Hematopoietic multipotent progenitor cell treated with erythropoietin and hydrocortisone succinate and interleukin-3 and kit ligand, for 4 days (in vitro differentiated cells): ENCODE measurements around the gene ZXDC.

Source experiments
- DNase-seq: peaks from one replicate; pipeline ENCODE4 v3.0.0-alpha.2; 2015

Gene ZXDC

GRCh38 chr3:126511291-126511690 is 35.6 kb upstream of the ZXDC start:
- no peak for DNase-seq

- no peak for DNase-seq
These were observed 34.7 kb upstream of the ZXDC start for GRCh38 chr3:126510308-126510910.

GRCh38 chr3:126509597-126510307 is 34.1 kb upstream of the ZXDC start:
- peak; percentile 31 for DNase-seq

GRCh38 chr3:126508564-126508964 is 32.9 kb upstream of the ZXDC start:
- DNase-seq: no peak

- DNase-seq: no peak
These were observed 32.2 kb upstream of the ZXDC start for GRCh38 chr3:126507886-126508285.

- DNase-seq: no peak
These were observed 28.0 kb upstream of the ZXDC start for GRCh38 chr3:126503701-126504100.

GRCh38 chr3:126502656-126503055 is 27.0 kb upstream of the ZXDC start:
- no peak for DNase-seq

GRCh38 chr3:126501736-126502135 is 26.0 kb upstream of the ZXDC start:
- no peak for DNase-seq

- DNase-seq: no peak
These were observed 25.4 kb upstream of the ZXDC start for GRCh38 chr3:126501054-126501453.

GRCh38 chr3:126500016-126500415 is 24.3 kb upstream of the ZXDC start:
- no peak for DNase-seq

GRCh38 chr3:126499401-126499800 is 23.7 kb upstream of the ZXDC start:
- no peak for DNase-seq

- no peak for DNase-seq
These were observed 23.2 kb upstream of the ZXDC start for GRCh38 chr3:126498929-126499328.

GRCh38 chr3:126498461-126498860 is 22.8 kb upstream of the ZXDC start:
- no peak for DNase-seq

GRCh38 chr3:126497956-126498355 is 22.3 kb upstream of the ZXDC start:
- no peak for DNase-seq

GRCh38 chr3:126496894-126497850 is 21.5 kb upstream of the ZXDC start:
- DNase-seq: peak; percentile 37

- DNase-seq: no peak
These were observed 20.1 kb upstream of the ZXDC start for GRCh38 chr3:126495786-126496185.

- no peak for DNase-seq
These were observed 19.2 kb upstream of the ZXDC start for GRCh38 chr3:126494970-126495230.

- DNase-seq: no peak
These were observed 18.7 kb upstream of the ZXDC start for GRCh38 chr3:126494204-126494969.

GRCh38 chr3:126493739-126494138 is 18.0 kb upstream of the ZXDC start:
- DNase-seq: peak; percentile 39

- DNase-seq: no peak
These were observed 17.4 kb upstream of the ZXDC start for GRCh38 chr3:126493051-126493450.

GRCh38 chr3:126491221-126492013 is 15.7 kb upstream of the ZXDC start:
- no peak for DNase-seq

GRCh38 chr3:126490619-126491018 is 14.9 kb upstream of the ZXDC start:
- DNase-seq: no peak
